HEK293 (cell line): Measurements from ENCODE around the gene NUP50.
A peak's percentile ranks its signal among the peaks of the same experiment; 100 is the strongest.

Experiments used
- CTCF ChIA-PET: fragments of 350-600 bp; formaldehyde crosslinking; extraction: SDS; loops from one replicate; lab custom pipeline; 2021; ENCODE audit warnings: antibody characterized with exemption; lab: Yijun Ruan, JAX
- POLR2A ChIA-PET: fragments of 300-600 bp; formaldehyde crosslinking; extraction: SDS; loops from one replicate; lab custom pipeline; 2020; ENCODE audit warnings: antibody characterized with exemption, inconsistent platforms; lab: Yijun Ruan, JAX
- H3K27ac ChIP-seq: fragments of 200-500 bp; sonication (Bioruptor generic); 2 replicates; pipeline ENCODE4 v1.5.1; 2014; ENCODE audit warnings: low read depth, low read length, control low read depth, inconsistent platforms; ENCODE audit errors: extremely low read depth
- H3K36me3 ChIP-seq, 2 experiments: fragments of 200-500 bp in 1 of 2; sonication (Bioruptor generic) in 1 of 2; 1 replicate in 1 of 2; 2 replicates in 1 of 2; pipeline ENCODE4 v1.5.1; 2014 to 2017; ENCODE audit warnings: inconsistent platforms in 2 of 2, low read length in 2 of 2; ENCODE audit not compliant: control insufficient read depth in 2 of 2, insufficient read depth in 1 of 2
- H3K4me1 ChIP-seq: fragments of 200-500 bp; sonication (Bioruptor generic); 2 replicates; pipeline ENCODE4 v1.5.1; 2014; ENCODE audit warnings: mild to moderate bottlenecking, low read length, inconsistent platforms; ENCODE audit not compliant: control insufficient read depth, insufficient read depth
- H3K4me3 ChIP-seq: 2 replicates; pipeline ENCODE4 v1.5.1; 2011; ENCODE audit warnings: low read depth, mild to moderate bottlenecking, control low read depth, low read length, moderate library complexity
- H3K9me3 ChIP-seq: fragments of 200-500 bp; sonication (Bioruptor generic); 2 replicates; pipeline ENCODE4 v1.5.1; 2014; ENCODE audit warnings: low read depth, low read length, inconsistent platforms; ENCODE audit not compliant: control insufficient read depth, insufficient read depth
- KLF7 ChIP-seq: fragments of 450-650 bp; formaldehyde crosslinking; IDR thresholded peaks from 2 replicates; pipeline ENCODE4 v1.5.1; 2016; ENCODE audit warnings: missing biosample characterization, missing genetic modification characterization, borderline replicate concordance
- MEIS1 ChIP-seq: sonication (generic); formaldehyde crosslinking; IDR thresholded peaks from 2 replicates; pipeline ENCODE4 v1.8.1; 2022; ENCODE audit warnings: missing genetic modification reagents, mild to moderate bottlenecking, borderline replicate concordance
- PRDM1 ChIP-seq: fragments of 450-650 bp; formaldehyde crosslinking; IDR thresholded peaks from 2 replicates; pipeline ENCODE4; 2016; ENCODE audit warnings: missing biosample characterization, missing genetic modification characterization
- SCRT2 ChIP-seq: fragments of 450-650 bp; formaldehyde crosslinking; IDR thresholded peaks from 2 replicates; pipeline ENCODE4 v1.5.1; 2016; ENCODE audit warnings: missing biosample characterization, missing genetic modification characterization
- SP3 ChIP-seq: fragments of 450-650 bp; formaldehyde crosslinking; IDR thresholded peaks from 2 replicates; pipeline ENCODE4 v1.5.1; 2016; ENCODE audit warnings: missing biosample characterization, missing genetic modification characterization
- YY1 ChIP-seq: fragments of 450-650 bp; formaldehyde crosslinking; IDR thresholded peaks from 2 replicates; pipeline ENCODE4 v1.5.1; 2018; ENCODE audit warnings: missing biosample characterization, missing genetic modification characterization
- ZFHX2 ChIP-seq: fragments of 450-650 bp; formaldehyde crosslinking; conservative IDR thresholded peaks from 2 replicates; pipeline ENCODE4 v1.5.1; 2016; ENCODE audit warnings: missing biosample characterization, missing genetic modification characterization
- ZFP37 ChIP-seq: fragments of 450-650 bp; formaldehyde crosslinking; IDR thresholded peaks from 2 replicates; pipeline ENCODE4 v1.5.1; 2016; ENCODE audit warnings: missing biosample characterization, missing genetic modification characterization
- ZNF155 ChIP-seq: fragments of 450-650 bp; formaldehyde crosslinking; IDR thresholded peaks from 2 replicates; pipeline ENCODE4 v1.5.1; 2016; ENCODE audit warnings: missing biosample characterization, missing genetic modification characterization
- ZNF19 ChIP-seq: fragments of 450-650 bp; formaldehyde crosslinking; IDR thresholded peaks from 2 replicates; pipeline ENCODE4; 2016; ENCODE audit warnings: missing biosample characterization, missing genetic modification characterization, low read depth
- ZNF23 ChIP-seq: fragments of 450-650 bp; formaldehyde crosslinking; IDR thresholded peaks from 2 replicates; pipeline ENCODE4 v1.5.1; 2016; ENCODE audit warnings: missing biosample characterization, missing genetic modification characterization, borderline replicate concordance
- ZNF248 ChIP-seq: fragments of 450-650 bp; formaldehyde crosslinking; IDR thresholded peaks from 2 replicates; pipeline ENCODE4 v1.5.1; 2017; ENCODE audit warnings: missing biosample characterization, missing genetic modification characterization
- ZNF302 ChIP-seq: fragments of 450-650 bp; formaldehyde crosslinking; IDR thresholded peaks from 2 replicates; pipeline ENCODE4 v1.5.1; 2016; ENCODE audit warnings: missing biosample characterization, missing genetic modification characterization, low read depth
- ZNF521 ChIP-seq: fragments of 450-650 bp; formaldehyde crosslinking; IDR thresholded peaks from 2 replicates; pipeline ENCODE4 v1.5.1; 2017; ENCODE audit warnings: missing biosample characterization, mild to moderate bottlenecking, missing genetic modification characterization
- ZNF664 ChIP-seq: fragments of 450-650 bp; formaldehyde crosslinking; IDR thresholded peaks from 2 replicates; pipeline ENCODE4 v1.5.1; 2016; ENCODE audit warnings: missing biosample characterization, missing genetic modification characterization
- ZNF747 ChIP-seq: fragments of 450-650 bp; formaldehyde crosslinking; IDR thresholded peaks from 2 replicates; pipeline ENCODE4 v1.5.1; 2016; ENCODE audit warnings: missing biosample characterization, missing genetic modification characterization
- ZXDB ChIP-seq: fragments of 450-650 bp; formaldehyde crosslinking; IDR thresholded peaks from 2 replicates; pipeline ENCODE4 v1.5.1; 2016; ENCODE audit warnings: missing biosample characterization, missing genetic modification characterization
- TF ChIP-seq, protein P1 (sequence below): fragments of 450-650 bp; formaldehyde crosslinking; IDR thresholded peaks from 2 replicates; pipeline ENCODE4 v1.5.1; 2016; ENCODE audit warnings: missing biosample characterization, missing genetic modification characterization, low read depth
- TF ChIP-seq, protein P2 (sequence below): fragments of 450-650 bp; formaldehyde crosslinking; IDR thresholded peaks from 2 replicates; pipeline ENCODE4 v1.5.1; 2016; ENCODE audit warnings: missing biosample characterization, missing genetic modification characterization
- TF ChIP-seq, protein P3 (sequence below): fragments of 450-650 bp; formaldehyde crosslinking; IDR thresholded peaks from 2 replicates; pipeline ENCODE4 v1.5.1; 2016; ENCODE audit warnings: missing biosample characterization, missing genetic modification characterization
- TF ChIP-seq, protein P4 (sequence below): fragments of 450-650 bp; formaldehyde crosslinking; IDR thresholded peaks from 2 replicates; pipeline ENCODE4 v1.5.1; 2016; ENCODE audit warnings: missing biosample characterization, missing genetic modification characterization
- TF ChIP-seq, protein P5 (sequence below): fragments of 450-650 bp; formaldehyde crosslinking; IDR thresholded peaks from 2 replicates; pipeline ENCODE4 v1.5.1; 2017; ENCODE audit warnings: missing biosample characterization, missing genetic modification characterization
- TF ChIP-seq, protein P6 (sequence below): fragments of 450-650 bp; formaldehyde crosslinking; IDR thresholded peaks from 2 replicates; pipeline ENCODE4 v1.5.1; 2016; ENCODE audit warnings: missing biosample characterization, missing genetic modification characterization
- TF ChIP-seq, protein P7 (sequence below): fragments of 450-650 bp; formaldehyde crosslinking; IDR thresholded peaks from 2 replicates; pipeline ENCODE4 v1.5.1; 2016; ENCODE audit warnings: missing biosample characterization, missing genetic modification characterization

Gene NUP50

DNA sequence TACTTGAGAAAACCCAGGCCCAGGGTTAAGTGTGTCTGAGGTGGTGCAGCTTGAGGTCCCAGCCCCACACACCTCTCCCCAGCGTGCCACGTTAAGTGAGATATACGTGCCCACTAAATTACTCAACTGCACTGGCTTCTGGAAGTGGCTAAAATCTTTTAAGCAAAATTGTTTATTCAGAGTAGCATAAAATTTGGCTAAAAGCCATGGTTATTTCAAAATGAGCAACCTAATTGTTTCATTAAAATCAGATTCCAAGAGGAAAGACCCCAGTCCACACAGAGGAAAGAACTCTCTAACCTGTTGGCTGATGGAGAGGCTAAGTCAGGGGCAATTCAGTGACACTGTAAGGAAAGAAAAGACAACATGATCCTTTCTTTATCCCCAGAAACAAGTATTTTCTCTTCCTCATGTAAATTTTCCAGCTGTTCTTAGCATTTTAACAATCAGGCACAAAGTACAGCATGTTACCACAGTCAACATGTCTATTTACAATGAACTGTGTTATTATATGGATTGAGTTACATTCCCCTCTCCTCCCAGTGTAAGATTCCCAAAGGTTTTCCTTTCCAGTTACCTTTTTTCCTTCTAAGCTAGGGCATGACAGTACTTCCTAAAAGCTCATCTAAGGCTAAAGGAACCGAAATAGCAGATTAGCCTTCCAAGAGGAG is 26.6 kb downstream of the NUP50 start:
- Histone ChIP-seq H3K36me3 (peaks cover 4 to 18% of the 10 kb centered on the region in 2 experiments; a peak in 2 of 3 replicates), H3K4me3 (no peak overlapping the region), H3K4me1 (peaks cover 2% of the 10 kb centered on the region; the same call in 1 of the 2 replicates), H3K27ac (no peak overlapping the region), H3K9me3 (no peaks in the 10 kb centered on the region)
- ChIA-PET POLR2A (no interaction called here), CTCF (interaction anchor here (0.9 kb wide), 1 partner anchor 19 kb away, joined by 3 read pairs; no protein-coding TSS in a partner anchor)
- TF ChIP-seq ZNF521 (tag by site-specific recombination) (no peak), ZNF664 (tag by site-specific recombination) (peak; percentile 86), ZNF747 (tag by site-specific recombination) (no peak), ZFHX2 (tag by site-specific recombination) (no peak), ZNF19 (tag by site-specific recombination) (no peak), MEIS1 (CRISPR knock-in tag) (no peak), ZNF248 (tag by site-specific recombination) (no peak), ZNF302 (tag by site-specific recombination) (no peak), YY1 (tag by site-specific recombination) (no peak), ZNF155 (tag by site-specific recombination) (no peak), SCRT2 (tag by site-specific recombination) (peak; percentile 32; the same call in 1 of the 2 replicates), ZXDB (tag by site-specific recombination) (no peak), KLF7 (tag by site-specific recombination) (no peak), ZFP37 (tag by site-specific recombination) (no peak), PRDM1 (no peak), SP3 (tag by site-specific recombination) (no peak), ZNF23 (no peak)
- TF ChIP-seq, protein P1, sequence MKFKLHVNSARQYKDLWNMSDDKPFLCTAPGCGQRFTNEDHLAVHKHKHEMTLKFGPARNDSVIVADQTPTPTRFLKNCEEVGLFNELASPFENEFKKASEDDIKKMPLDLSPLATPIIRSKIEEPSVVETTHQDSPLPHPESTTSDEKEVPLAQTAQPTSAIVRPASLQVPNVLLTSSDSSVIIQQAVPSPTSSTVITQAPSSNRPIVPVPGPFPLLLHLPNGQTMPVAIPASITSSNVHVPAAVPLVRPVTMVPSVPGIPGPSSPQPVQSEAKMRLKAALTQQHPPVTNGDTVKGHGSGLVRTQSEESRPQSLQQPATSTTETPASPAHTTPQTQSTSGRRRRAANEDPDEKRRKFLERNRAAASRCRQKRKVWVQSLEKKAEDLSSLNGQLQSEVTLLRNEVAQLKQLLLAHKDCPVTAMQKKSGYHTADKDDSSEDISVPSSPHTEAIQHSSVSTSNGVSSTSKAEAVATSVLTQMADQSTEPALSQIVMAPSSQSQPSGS (tag by site-specific recombination): no peak
- TF ChIP-seq, protein P2, sequence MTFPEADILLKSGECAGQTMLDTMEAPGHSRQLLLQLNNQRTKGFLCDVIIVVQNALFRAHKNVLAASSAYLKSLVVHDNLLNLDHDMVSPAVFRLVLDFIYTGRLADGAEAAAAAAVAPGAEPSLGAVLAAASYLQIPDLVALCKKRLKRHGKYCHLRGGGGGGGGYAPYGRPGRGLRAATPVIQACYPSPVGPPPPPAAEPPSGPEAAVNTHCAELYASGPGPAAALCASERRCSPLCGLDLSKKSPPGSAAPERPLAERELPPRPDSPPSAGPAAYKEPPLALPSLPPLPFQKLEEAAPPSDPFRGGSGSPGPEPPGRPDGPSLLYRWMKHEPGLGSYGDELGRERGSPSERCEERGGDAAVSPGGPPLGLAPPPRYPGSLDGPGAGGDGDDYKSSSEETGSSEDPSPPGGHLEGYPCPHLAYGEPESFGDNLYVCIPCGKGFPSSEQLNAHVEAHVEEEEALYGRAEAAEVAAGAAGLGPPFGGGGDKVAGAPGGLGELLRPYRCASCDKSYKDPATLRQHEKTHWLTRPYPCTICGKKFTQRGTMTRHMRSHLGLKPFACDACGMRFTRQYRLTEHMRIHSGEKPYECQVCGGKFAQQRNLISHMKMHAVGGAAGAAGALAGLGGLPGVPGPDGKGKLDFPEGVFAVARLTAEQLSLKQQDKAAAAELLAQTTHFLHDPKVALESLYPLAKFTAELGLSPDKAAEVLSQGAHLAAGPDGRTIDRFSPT (tag by site-specific recombination): no peak
- TF ChIP-seq, protein P3, sequence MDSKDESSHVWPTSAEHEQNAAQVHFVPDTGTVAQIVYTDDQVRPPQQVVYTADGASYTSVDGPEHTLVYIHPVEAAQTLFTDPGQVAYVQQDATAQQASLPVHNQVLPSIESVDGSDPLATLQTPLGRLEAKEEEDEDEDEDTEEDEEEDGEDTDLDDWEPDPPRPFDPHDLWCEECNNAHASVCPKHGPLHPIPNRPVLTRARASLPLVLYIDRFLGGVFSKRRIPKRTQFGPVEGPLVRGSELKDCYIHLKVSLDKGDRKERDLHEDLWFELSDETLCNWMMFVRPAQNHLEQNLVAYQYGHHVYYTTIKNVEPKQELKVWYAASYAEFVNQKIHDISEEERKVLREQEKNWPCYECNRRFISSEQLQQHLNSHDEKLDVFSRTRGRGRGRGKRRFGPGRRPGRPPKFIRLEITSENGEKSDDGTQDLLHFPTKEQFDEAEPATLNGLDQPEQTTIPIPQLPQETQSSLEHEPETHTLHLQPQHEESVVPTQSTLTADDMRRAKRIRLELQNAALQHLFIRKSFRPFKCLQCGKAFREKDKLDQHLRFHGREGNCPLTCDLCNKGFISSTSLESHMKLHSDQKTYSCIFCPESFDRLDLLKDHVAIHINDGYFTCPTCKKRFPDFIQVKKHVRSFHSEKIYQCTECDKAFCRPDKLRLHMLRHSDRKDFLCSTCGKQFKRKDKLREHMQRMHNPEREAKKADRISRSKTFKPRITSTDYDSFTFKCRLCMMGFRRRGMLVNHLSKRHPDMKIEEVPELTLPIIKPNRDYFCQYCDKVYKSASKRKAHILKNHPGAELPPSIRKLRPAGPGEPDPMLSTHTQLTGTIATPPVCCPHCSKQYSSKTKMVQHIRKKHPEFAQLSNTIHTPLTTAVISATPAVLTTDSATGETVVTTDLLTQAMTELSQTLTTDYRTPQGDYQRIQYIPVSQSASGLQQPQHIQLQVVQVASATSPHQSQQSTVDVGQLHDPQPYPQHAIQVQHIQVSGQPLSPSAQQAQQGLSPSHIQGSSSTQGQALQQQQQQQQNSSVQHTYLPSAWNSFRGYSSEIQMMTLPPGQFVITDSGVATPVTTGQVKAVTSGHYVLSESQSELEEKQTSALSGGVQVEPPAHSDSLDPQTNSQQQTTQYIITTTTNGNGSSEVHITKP: 0 out of 2 replicates have a peak, but pooled peaks have one; percentile 9
- TF ChIP-seq, protein P4, sequence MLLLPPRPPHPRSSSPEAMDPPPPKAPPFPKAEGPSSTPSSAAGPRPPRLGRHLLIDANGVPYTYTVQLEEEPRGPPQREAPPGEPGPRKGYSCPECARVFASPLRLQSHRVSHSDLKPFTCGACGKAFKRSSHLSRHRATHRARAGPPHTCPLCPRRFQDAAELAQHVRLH (tag by site-specific recombination): no peak
- TF ChIP-seq, protein P5, sequence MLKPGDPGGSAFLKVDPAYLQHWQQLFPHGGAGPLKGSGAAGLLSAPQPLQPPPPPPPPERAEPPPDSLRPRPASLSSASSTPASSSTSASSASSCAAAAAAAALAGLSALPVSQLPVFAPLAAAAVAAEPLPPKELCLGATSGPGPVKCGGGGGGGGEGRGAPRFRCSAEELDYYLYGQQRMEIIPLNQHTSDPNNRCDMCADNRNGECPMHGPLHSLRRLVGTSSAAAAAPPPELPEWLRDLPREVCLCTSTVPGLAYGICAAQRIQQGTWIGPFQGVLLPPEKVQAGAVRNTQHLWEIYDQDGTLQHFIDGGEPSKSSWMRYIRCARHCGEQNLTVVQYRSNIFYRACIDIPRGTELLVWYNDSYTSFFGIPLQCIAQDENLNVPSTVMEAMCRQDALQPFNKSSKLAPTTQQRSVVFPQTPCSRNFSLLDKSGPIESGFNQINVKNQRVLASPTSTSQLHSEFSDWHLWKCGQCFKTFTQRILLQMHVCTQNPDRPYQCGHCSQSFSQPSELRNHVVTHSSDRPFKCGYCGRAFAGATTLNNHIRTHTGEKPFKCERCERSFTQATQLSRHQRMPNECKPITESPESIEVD (tag by site-specific recombination): peak; percentile 63
- TF ChIP-seq, protein P6, sequence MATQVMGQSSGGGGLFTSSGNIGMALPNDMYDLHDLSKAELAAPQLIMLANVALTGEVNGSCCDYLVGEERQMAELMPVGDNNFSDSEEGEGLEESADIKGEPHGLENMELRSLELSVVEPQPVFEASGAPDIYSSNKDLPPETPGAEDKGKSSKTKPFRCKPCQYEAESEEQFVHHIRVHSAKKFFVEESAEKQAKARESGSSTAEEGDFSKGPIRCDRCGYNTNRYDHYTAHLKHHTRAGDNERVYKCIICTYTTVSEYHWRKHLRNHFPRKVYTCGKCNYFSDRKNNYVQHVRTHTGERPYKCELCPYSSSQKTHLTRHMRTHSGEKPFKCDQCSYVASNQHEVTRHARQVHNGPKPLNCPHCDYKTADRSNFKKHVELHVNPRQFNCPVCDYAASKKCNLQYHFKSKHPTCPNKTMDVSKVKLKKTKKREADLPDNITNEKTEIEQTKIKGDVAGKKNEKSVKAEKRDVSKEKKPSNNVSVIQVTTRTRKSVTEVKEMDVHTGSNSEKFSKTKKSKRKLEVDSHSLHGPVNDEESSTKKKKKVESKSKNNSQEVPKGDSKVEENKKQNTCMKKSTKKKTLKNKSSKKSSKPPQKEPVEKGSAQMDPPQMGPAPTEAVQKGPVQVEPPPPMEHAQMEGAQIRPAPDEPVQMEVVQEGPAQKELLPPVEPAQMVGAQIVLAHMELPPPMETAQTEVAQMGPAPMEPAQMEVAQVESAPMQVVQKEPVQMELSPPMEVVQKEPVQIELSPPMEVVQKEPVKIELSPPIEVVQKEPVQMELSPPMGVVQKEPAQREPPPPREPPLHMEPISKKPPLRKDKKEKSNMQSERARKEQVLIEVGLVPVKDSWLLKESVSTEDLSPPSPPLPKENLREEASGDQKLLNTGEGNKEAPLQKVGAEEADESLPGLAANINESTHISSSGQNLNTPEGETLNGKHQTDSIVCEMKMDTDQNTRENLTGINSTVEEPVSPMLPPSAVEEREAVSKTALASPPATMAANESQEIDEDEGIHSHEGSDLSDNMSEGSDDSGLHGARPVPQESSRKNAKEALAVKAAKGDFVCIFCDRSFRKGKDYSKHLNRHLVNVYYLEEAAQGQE (tag by site-specific recombination): no peak
- TF ChIP-seq, protein P7, sequence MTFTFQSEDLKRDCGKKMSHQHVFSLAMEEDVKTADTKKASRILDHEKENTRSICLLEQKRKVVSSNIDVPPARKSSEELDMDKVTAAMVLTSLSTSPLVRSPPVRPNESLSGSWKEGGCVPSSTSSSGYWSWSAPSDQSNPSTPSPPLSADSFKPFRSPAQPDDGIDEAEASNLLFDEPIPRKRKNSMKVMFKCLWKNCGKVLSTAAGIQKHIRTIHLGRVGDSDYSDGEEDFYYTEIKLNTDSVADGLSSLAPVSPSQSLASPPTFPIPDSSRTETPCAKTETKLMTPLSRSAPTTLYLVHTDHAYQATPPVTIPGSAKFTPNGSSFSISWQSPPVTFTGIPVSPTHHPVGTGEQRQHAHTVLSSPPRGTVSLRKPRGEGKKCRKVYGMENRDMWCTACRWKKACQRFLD (tag by site-specific recombination): no peak
